Neuronal stem cell (in vitro differentiated cells): ENCODE data around the gene CDC25B.
A peak's percentile ranks its signal among the peaks of the same experiment; 100 is the strongest.

ENCODE experiments used
- DNase-seq: peaks from one replicate; pipeline ENCODE4 v3.0.0-alpha.2; 2013; ENCODE audit warnings: low spot score
- H2AFZ ChIP-seq: one replicate; pipeline ENCODE4 v1.6.1; 2013; ENCODE audit warnings: mild to moderate bottlenecking, low read length, inconsistent platforms
- H2AK5ac ChIP-seq: 2 replicates; pipeline ENCODE4 v1.6.1; 2013; ENCODE audit warnings: low read depth, mild to moderate bottlenecking, inconsistent platforms, low read length, moderate library complexity, mixed read lengths
- H2BK120ac ChIP-seq: 2 replicates; pipeline ENCODE4 v1.6.1; 2013; ENCODE audit warnings: low read depth, mild to moderate bottlenecking, inconsistent platforms, low read length, moderate library complexity, mixed read lengths
- H2BK12ac ChIP-seq: one replicate; pipeline ENCODE4 v1.6.1; 2013; ENCODE audit warnings: low read length, inconsistent platforms
- H2BK15ac ChIP-seq: 2 replicates; pipeline ENCODE4 v1.6.1; 2013; ENCODE audit warnings: mild to moderate bottlenecking, low read length, inconsistent platforms, mixed read lengths
- H2BK5ac ChIP-seq: one replicate; pipeline ENCODE4 v1.6.1; 2013; ENCODE audit warnings: inconsistent platforms, mild to moderate bottlenecking, low read length, moderate library complexity
- H3K14ac ChIP-seq: one replicate; pipeline ENCODE4 v1.6.1; 2013; ENCODE audit warnings: low read length, inconsistent platforms
- H3K18ac ChIP-seq: 2 replicates; pipeline ENCODE4 v1.6.1; 2013; ENCODE audit warnings: low read length, inconsistent platforms
- H3K23ac ChIP-seq: 2 replicates; pipeline ENCODE4 v1.6.1; 2013; ENCODE audit warnings: low read depth, mild to moderate bottlenecking, mixed read lengths, low read length, inconsistent platforms; ENCODE audit not compliant: poor library complexity
- H3K27ac ChIP-seq: replicated peaks from 3 replicates; pipeline ENCODE4 v1.5.1; 2013; ENCODE audit warnings: low read length, inconsistent platforms
- H3K27me3 ChIP-seq, 3 experiments: 2 replicates each; pipeline ENCODE4 v1.6.1; 2013; ENCODE audit warnings: low read length in 3 of 3, mild to moderate bottlenecking in 2 of 3, inconsistent platforms in 1 of 3, low read depth in 1 of 3, mixed read lengths in 1 of 3, moderate library complexity in 1 of 3; ENCODE audit not compliant: control insufficient read depth in 3 of 3, insufficient read depth in 3 of 3
- H3K36me3 ChIP-seq, 2 donors: replicated peaks in 1 of 2; 2 replicates each; pipeline ENCODE4 v1.6.1; 2013; ENCODE audit warnings: low read length in 2 of 2; ENCODE audit not compliant: control insufficient read depth in 2 of 2, insufficient read depth in 2 of 2
- H3K4ac ChIP-seq: 2 replicates; pipeline ENCODE4 v1.6.1; 2013; ENCODE audit warnings: inconsistent platforms, mild to moderate bottlenecking, low read length, moderate library complexity
- H3K4me1 ChIP-seq, 2 donors: 1 replicate in 1 of 2; 2 replicates in 1 of 2; pipeline ENCODE4 v1.6.1; 2013; ENCODE audit warnings: low read length in 2 of 2, low read depth in 1 of 2; ENCODE audit not compliant: control insufficient read depth in 2 of 2, insufficient read depth in 1 of 2
- H3K4me2 ChIP-seq: one replicate; pipeline ENCODE4 v1.6.1; 2013; ENCODE audit warnings: mild to moderate bottlenecking, low read length, inconsistent platforms; ENCODE audit not compliant: insufficient read depth, poor library complexity, severe bottlenecking
- H3K4me3 ChIP-seq, 2 donors: 2 replicates each; pipeline ENCODE4 v1.5.1; 2013; ENCODE audit warnings: low read length in 2 of 2, mild to moderate bottlenecking in 2 of 2, inconsistent platforms in 1 of 2, moderate library complexity in 1 of 2
- H3K79me1 ChIP-seq: one replicate; pipeline ENCODE4 v1.6.1; 2013; ENCODE audit warnings: low read depth, mild to moderate bottlenecking, inconsistent platforms, low read length, moderate library complexity
- H3K9ac ChIP-seq: one replicate; pipeline ENCODE4 v1.6.1; 2013; ENCODE audit warnings: mild to moderate bottlenecking, low read depth, low read length, inconsistent platforms; ENCODE audit not compliant: poor library complexity
- H3K9me3 ChIP-seq, 2 donors: replicated peaks in 1 of 2; 2 replicates each; pipeline versions ENCODE3 to v1.6.1; 2013; ENCODE audit warnings: low read length in 2 of 2, mild to moderate bottlenecking in 2 of 2, inconsistent platforms in 1 of 2, low read depth in 1 of 2, mixed read lengths in 1 of 2, moderate library complexity in 1 of 2; ENCODE audit not compliant: control insufficient read depth in 2 of 2, insufficient read depth in 1 of 2
- H4K8ac ChIP-seq: one replicate; pipeline ENCODE4 v1.6.1; 2013; ENCODE audit warnings: low read depth, mild to moderate bottlenecking, inconsistent platforms, low read length, moderate library complexity
- H4K91ac ChIP-seq: one replicate; pipeline ENCODE4 v1.6.1; 2013; ENCODE audit warnings: low read length, low read depth, mild to moderate bottlenecking, inconsistent platforms; ENCODE audit not compliant: poor library complexity
- WGBS, 2 donors: extraction: QIAGEN DNeasy Blood & Tissue Kit; methylation state at CpG; one replicate each; pipeline ENCODE4 v1.1.7; 2013; ENCODE audit warnings: missing lambda C conversion rate in 2 of 2, mixed read lengths in 1 of 2; ENCODE audit not compliant: insufficient read length in 2 of 2, insufficient replicate concordance in 1 of 2; ENCODE audit errors: extremely low coverage in 2 of 2; 5-methylcytosine and 5-hydroxymethylcytosine counted together

Gene CDC25B

DNA sequence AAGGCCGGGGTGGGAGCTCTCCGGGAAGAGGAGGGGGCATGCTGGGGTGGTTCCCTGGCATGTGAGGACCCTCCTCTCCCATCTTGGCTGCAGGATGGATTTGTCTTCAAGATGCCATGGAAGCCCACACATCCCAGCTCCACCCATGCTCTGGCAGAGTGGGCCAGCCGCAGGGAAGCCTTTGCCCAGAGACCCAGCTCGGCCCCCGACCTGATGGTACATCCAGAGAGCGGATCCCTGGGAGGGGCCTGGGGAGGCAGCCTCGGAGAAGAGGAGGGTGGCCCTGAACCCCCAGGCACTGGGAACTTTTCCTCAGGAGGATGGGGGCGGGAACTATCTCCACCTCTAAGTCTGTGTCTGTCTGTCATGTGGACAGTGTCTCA is 4.8 kb downstream of the CDC25B start:
- Histone ChIP-seq H3K27me3 (peaks cover 0 to 2% (median 0%) of the 10 kb centered on the region in 3 experiments), H2BK5ac (peak overlapping the region; percentile 22), H2BK120ac (peak overlapping the region; percentile 9), H2BK15ac (peak overlapping the region; percentile 77), H3K36me3 (peaks cover 26 to 56% of the 10 kb centered on the region in 2 donors), H2AK5ac (peak overlapping the region; percentile 49), H3K18ac (peak overlapping the region; percentile 96), H3K23ac (no peak overlapping the region), H3K4me1 (peaks cover 31 to 36% of the 10 kb centered on the region in 2 donors), H3K9ac (no peak overlapping the region), H2BK12ac (peak overlapping the region; percentile 99), H4K91ac (no peak overlapping the region), H2AFZ (no peak overlapping the region), H3K9me3 (no peaks in the 10 kb centered on the region), H3K4me2 (no peak overlapping the region), H3K4me3 (no peak overlapping the region), H3K4ac (no peak overlapping the region), H3K27ac (no peak overlapping the region), H4K8ac (no peak overlapping the region), H3K14ac (no peak overlapping the region), H3K79me1 (peaks cover 7% of the 10 kb centered on the region)
- DNase-seq = no peak
- no CpG with 5 or more reads among the region's 8 CpGs for whole genome bisulfite sequencing, 2 donors

DNA sequence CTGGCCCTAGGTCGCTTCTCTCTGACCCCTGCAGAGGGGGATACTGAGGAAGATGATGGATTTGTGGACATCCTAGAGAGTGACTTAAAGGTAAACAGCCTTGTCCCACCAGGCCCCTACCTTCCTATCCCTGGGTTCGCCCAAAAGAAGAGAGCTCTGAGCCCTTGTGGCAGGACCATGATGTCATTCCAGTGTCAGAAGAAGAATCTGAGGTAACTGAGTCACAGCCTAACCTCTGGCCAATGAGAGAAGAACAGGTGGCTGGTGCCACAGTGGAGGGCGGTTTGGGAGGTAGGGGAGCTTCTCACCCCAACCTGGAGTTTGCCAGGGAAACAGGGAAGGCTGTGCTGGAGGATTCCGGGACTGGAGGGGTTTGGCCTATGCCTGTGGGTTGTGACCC is 5.2 kb downstream of the CDC25B start:
- no peak overlapping the region for H3K9ac ChIP-seq
- peaks cover 31 to 35% of the 10 kb centered on the region in 2 donors for H3K4me1 ChIP-seq
- H2BK12ac ChIP-seq = no peak overlapping the region
- peaks cover 0 to 2% (median 0%) of the 10 kb centered on the region in 3 experiments for H3K27me3 ChIP-seq
- no CpG with 5 or more reads among the region's 4 CpGs for WGBS, 2 donors
- DNase-seq = no peak
- no peak overlapping the region for H3K27ac ChIP-seq
- no peak overlapping the region for H3K23ac ChIP-seq
- H3K4me2 ChIP-seq = no peak overlapping the region
- no peak overlapping the region for H3K4ac ChIP-seq
- H2AFZ ChIP-seq = no peak overlapping the region
- H3K14ac ChIP-seq = no peak overlapping the region
- H2BK15ac ChIP-seq = no peak overlapping the region
- H4K91ac ChIP-seq = no peak overlapping the region
- H3K18ac ChIP-seq = no peak overlapping the region
- no peak overlapping the region for H4K8ac ChIP-seq
- H2BK5ac ChIP-seq = no peak overlapping the region
- H2AK5ac ChIP-seq = no peak overlapping the region
- peaks cover 6% of the 10 kb centered on the region for H3K79me1 ChIP-seq
- no peaks in the 10 kb centered on the region for H3K9me3 ChIP-seq
- H2BK120ac ChIP-seq = no peak overlapping the region
- peaks cover 26 to 59% of the 10 kb centered on the region in 2 donors for H3K36me3 ChIP-seq
- H3K4me3 ChIP-seq = no peak overlapping the region

DNA sequence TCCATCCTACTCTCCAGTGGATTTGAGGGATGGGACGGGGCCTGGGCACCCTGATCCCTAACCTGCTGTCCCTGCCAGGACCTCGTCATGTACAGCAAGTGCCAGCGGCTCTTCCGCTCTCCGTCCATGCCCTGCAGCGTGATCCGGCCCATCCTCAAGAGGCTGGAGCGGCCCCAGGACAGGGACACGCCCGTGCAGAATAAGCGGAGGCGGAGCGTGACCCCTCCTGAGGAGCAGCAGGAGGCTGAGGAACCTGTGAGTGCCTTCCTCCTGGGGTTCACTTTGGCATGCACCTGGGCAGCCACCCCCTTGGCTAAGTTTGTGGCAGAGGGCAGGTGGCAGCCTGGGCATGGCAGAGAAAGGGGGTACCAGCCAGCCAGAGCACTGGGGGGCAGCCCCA is 5.7 kb downstream of the CDC25B start:
- H4K91ac ChIP-seq = no peak overlapping the region
- peak overlapping the region; percentile 48 for H3K23ac ChIP-seq
- no peaks in the 10 kb centered on the region for H3K9me3 ChIP-seq
- H2AK5ac ChIP-seq = peak overlapping the region; percentile 47
- H4K8ac ChIP-seq = peak overlapping the region; percentile 6
- no peak overlapping the region for H3K18ac ChIP-seq
- no peak overlapping the region for H2BK15ac ChIP-seq
- no CpG with 5 or more reads among the region's 13 CpGs for WGBS, 2 donors
- no peak overlapping the region for H3K4me2 ChIP-seq
- H3K27ac ChIP-seq = no peak overlapping the region
- H3K4me1 ChIP-seq = peaks cover 27 to 30% of the 10 kb centered on the region in 2 donors
- no peak overlapping the region for H3K4ac ChIP-seq
- DNase-seq = no peak
- H3K79me1 ChIP-seq = peaks cover 3% of the 10 kb centered on the region
- peaks cover 26 to 59% of the 10 kb centered on the region in 2 donors for H3K36me3 ChIP-seq
- H3K14ac ChIP-seq = no peak overlapping the region
- H3K4me3 ChIP-seq = no peak overlapping the region
- no peak overlapping the region for H2AFZ ChIP-seq
- H2BK120ac ChIP-seq = no peak overlapping the region
- H2BK5ac ChIP-seq = no peak overlapping the region
- H3K9ac ChIP-seq = no peak overlapping the region
- H3K27me3 ChIP-seq = no peaks in the 10 kb centered on the region
- no peak overlapping the region for H2BK12ac ChIP-seq

GRCh38 chr20:3802524-3803239 is 6.6 kb downstream of the CDC25B start:
- no peak for DNase-seq
- Histone ChIP-seq H3K23ac (no peak overlapping the region), H2AK5ac (no peak overlapping the region), H3K9ac (no peak overlapping the region), H3K36me3 (peaks cover 26 to 59% of the 10 kb centered on the region in 2 donors), H2BK5ac (no peak overlapping the region), H3K14ac (no peak overlapping the region), H3K27me3 (no peaks in the 10 kb centered on the region), H2BK12ac (no peak overlapping the region), H3K4me3 (no peak overlapping the region), H4K8ac (no peak overlapping the region), H4K91ac (no peak overlapping the region), H3K79me1 (peaks cover 3% of the 10 kb centered on the region), H2AFZ (no peak overlapping the region), H3K27ac (no peak overlapping the region), H3K4ac (no peak overlapping the region), H3K18ac (no peak overlapping the region), H3K9me3 (no peaks in the 10 kb centered on the region), H3K4me2 (no peak overlapping the region), H3K4me1 (peaks cover 23 to 25% of the 10 kb centered on the region in 2 donors), H2BK15ac (no peak overlapping the region), H2BK120ac (no peak overlapping the region)
- no CpG with 5 or more reads among the region's 11 CpGs for WGBS, 2 donors
